KMS-11 (cell line): ENCODE measurements around the gene KLHL25.

Experiments
- H2AFZ ChIP-seq: fragments of 200-600 bp; sonication (generic); 2 replicates; pipeline ENCODE4 v1.6.1; 2016; ENCODE audit warnings: antibody characterized with exemption, mixed run types, low read depth
- H3K27ac ChIP-seq: fragments of 200-600 bp; sonication (generic); 2 replicates; pipeline ENCODE4 v1.6.1; 2016; ENCODE audit warnings: mild to moderate bottlenecking, mixed run types
- H3K27me3 ChIP-seq: fragments of 200-600 bp; sonication (generic); 2 replicates; pipeline ENCODE4 v1.6.1; 2017; ENCODE audit warnings: mild to moderate bottlenecking, low read depth, mixed run types, moderate library complexity; ENCODE audit not compliant: insufficient read depth
- H3K36me3 ChIP-seq: fragments of 200-600 bp; sonication (generic); 2 replicates; pipeline ENCODE4 v1.6.1; 2017; ENCODE audit warnings: mild to moderate bottlenecking, mixed run types; ENCODE audit not compliant: insufficient read depth
- H3K4me1 ChIP-seq: fragments of 200-600 bp; sonication (generic); 2 replicates; pipeline ENCODE4 v1.6.1; 2016; ENCODE audit warnings: mild to moderate bottlenecking, low read depth, mixed run types; ENCODE audit not compliant: poor library complexity, severe bottlenecking
- H3K4me2 ChIP-seq: fragments of 200-600 bp; sonication (generic); 2 replicates; pipeline ENCODE4 v1.7.0; 2016; ENCODE audit warnings: mild to moderate bottlenecking, mixed run types
- H3K4me3 ChIP-seq: fragments of 200-600 bp; sonication (generic); IDR thresholded peaks from 2 replicates; pipeline ENCODE4 v1.6.1; 2017; ENCODE audit warnings: low read depth, low read length, mixed read lengths; ENCODE audit not compliant: insufficient read depth
- H3K79me2 ChIP-seq: fragments of 200-600 bp; sonication (generic); 2 replicates; pipeline ENCODE4 v1.6.1; 2016; ENCODE audit warnings: low read depth, mixed run types; ENCODE audit not compliant: insufficient read depth
- H3K9ac ChIP-seq: fragments of 200-600 bp; sonication (generic); 2 replicates; pipeline ENCODE4 v1.6.1; 2016; ENCODE audit warnings: mild to moderate bottlenecking, mixed run types
- H4K20me1 ChIP-seq: fragments of 200-600 bp; sonication (generic); 2 replicates; pipeline ENCODE4 v1.6.1; 2016; ENCODE audit warnings: mild to moderate bottlenecking, mixed run types; ENCODE audit not compliant: insufficient read depth
- CTCF ChIP-seq: fragments of 200-600 bp; sonication (generic); conservative IDR thresholded peaks from 2 replicates; pipeline ENCODE4 v1.6.1; 2017; ENCODE audit warnings: low read depth, mild to moderate bottlenecking, antibody characterized with exemption, low read length, moderate library complexity, mixed read lengths

The KLHL25 gene

GRCh38 chr15:85746641-85747040, 48.1 kb downstream of the KLHL25 start:
- H3K79me2 ChIP-seq, result no peaks in the 10 kb centered on the region
- no peak overlapping the region for H3K4me3 ChIP-seq
- H3K4me2 ChIP-seq, result no peak overlapping the region
- no peaks in the 10 kb centered on the region for H3K36me3 ChIP-seq
- no peaks in the 10 kb centered on the region for H3K4me1 ChIP-seq
- H4K20me1 ChIP-seq, result no peaks in the 10 kb centered on the region
- H3K27ac ChIP-seq, result no peak overlapping the region
- H3K9ac ChIP-seq, result no peak overlapping the region
- H3K27me3 ChIP-seq, result no peaks in the 10 kb centered on the region
- H2AFZ ChIP-seq, result no peak overlapping the region
- TF ChIP-seq CTCF, result no peak

GRCh38 chr15:85745525-85746150, 49.1 kb downstream of the KLHL25 start:
- Histone ChIP-seq H3K27me3 (no peaks in the 10 kb centered on the region), H3K79me2 (no peaks in the 10 kb centered on the region), H3K9ac (no peak overlapping the region), H3K4me2 (no peak overlapping the region), H3K36me3 (no peaks in the 10 kb centered on the region), H2AFZ (no peak overlapping the region), H4K20me1 (no peaks in the 10 kb centered on the region), H3K4me3 (no peak overlapping the region), H3K4me1 (no peaks in the 10 kb centered on the region), H3K27ac (no peak overlapping the region)
- TF ChIP-seq CTCF, result no peak

GRCh38 chr15:85745023-85745422, 49.7 kb downstream of the KLHL25 start:
- H2AFZ ChIP-seq, result no peak overlapping the region
- no peaks in the 10 kb centered on the region for H3K4me1 ChIP-seq
- no peak overlapping the region for H3K4me3 ChIP-seq
- H3K9ac ChIP-seq, result no peak overlapping the region
- H4K20me1 ChIP-seq, result no peaks in the 10 kb centered on the region
- no peak for TF ChIP-seq CTCF
- H3K36me3 ChIP-seq, result no peaks in the 10 kb centered on the region
- H3K27ac ChIP-seq, result no peak overlapping the region
- H3K79me2 ChIP-seq, result no peaks in the 10 kb centered on the region
- no peak overlapping the region for H3K4me2 ChIP-seq
- no peaks in the 10 kb centered on the region for H3K27me3 ChIP-seq

- no peaks in the 10 kb centered on the region for H3K36me3 ChIP-seq
- H4K20me1 ChIP-seq, result no peaks in the 10 kb centered on the region
These were observed 50.1 kb downstream of the KLHL25 start for GRCh38 chr15:85744579-85744978.

More at GRCh38 chr15:85744579-85744978, 50.1 kb downstream of the KLHL25 start:
- H3K4me3 ChIP-seq, result no peak overlapping the region
- no peak overlapping the region for H3K27ac ChIP-seq
- H3K4me2 ChIP-seq, result no peak overlapping the region
- H3K9ac ChIP-seq, result no peak overlapping the region
- H3K4me1 ChIP-seq, result no peaks in the 10 kb centered on the region
- no peak overlapping the region for H2AFZ ChIP-seq
- H3K79me2 ChIP-seq, result no peaks in the 10 kb centered on the region
- no peak for TF ChIP-seq CTCF
- H3K27me3 ChIP-seq, result no peaks in the 10 kb centered on the region
